Left lung (tissue), 10 donors: ENCODE data around the gene IGSF21. TPM values are rescaled to one million over a fixed set of nuclear protein-coding genes. Genes with fewer than 3 reads are reported as not detected.

Source experiments
- ATAC-seq: fragments of 200-7000 bp; cut with Tn5 transposase; one replicate; pipeline ENCODE4 v1.9.1; 2020; ENCODE audit warnings: moderate library complexity
- DNase-seq, 4 donors: peaks; one replicate each; pipeline ENCODE4 v3.0.0-alpha.2; 2013 to 2020
- H3K27ac ChIP-seq, 2 donors: fragments of 200-600 bp; sonication (generic) in 1 of 2; one replicate each; pipeline versions ENCODE4 v1.5.0 to v1.8.0; 2020 to 2021
- H3K27me3 ChIP-seq, 2 donors: fragments of 200-600 bp; sonication (generic) in 1 of 2; one replicate each; pipeline versions ENCODE4 v1.5.0 to v1.8.0; 2020 to 2021
- H3K36me3 ChIP-seq, 2 donors: fragments of 200-600 bp; sonication (generic) in 1 of 2; one replicate each; pipeline versions ENCODE4 v1.5.0 to v1.8.0; 2020 to 2021
- H3K4me1 ChIP-seq, 2 donors: fragments of 200-600 bp; one replicate each; pipeline ENCODE4 v1.8.0; 2021
- H3K4me3 ChIP-seq, 2 donors: fragments of 200-600 bp; sonication (generic) in 1 of 2; one replicate each; pipeline versions ENCODE4 v1.5.0 to v1.8.0; 2020 to 2021; ENCODE audit warnings: mild to moderate bottlenecking in 1 of 2
- H3K9me3 ChIP-seq, 2 donors: fragments of 200-600 bp; sonication (generic) in 1 of 2; one replicate each; pipeline versions ENCODE4 v1.5.0 to v1.8.0; 2020 to 2021
- CTCF ChIP-seq, 2 donors: fragments of 200-600 bp; sonication (generic) in 1 of 2; IDR thresholded peaks; one replicate each; pipeline versions ENCODE4 v1.5.0 to v1.8.0; 2021; ENCODE audit warnings: antibody characterized with exemption in 2 of 2
- intact Hi-C, 2 donors: fragments of 100-400 bp; cut with DNase I; formaldehyde crosslinking; loops; one replicate each; pipeline versions ENCODE4 v1.11.2 to v1.14.2; 2022
- polyA plus RNA-seq, 6 donors: library from polyadenylated mRNA; unstranded; fragments of 120-200 nt; gene quantifications; one replicate each; pipeline ENCODE4 v1.2.1, GENCODE V29; 2013; ENCODE audit not compliant: insufficient read length in 6 of 6
- total RNA-seq, 2 donors: library from RNA; stranded (reverse); fragmentation: NEBNext Ultra II Directional; extraction: Animal tissue kit (Norgen Biotek cat#: 25700); gene quantifications; one replicate each; pipeline ENCODE4 v1.2.1, GENCODE V29; 2021
- donor health status: DM: no; HTN: yes; CAD: no.
- donor health status: DM: no; HTN: no; CAD: no.

The IGSF21 gene
- total and polyA plus RNA-seq, 8 donors: 0.14 to 1.2 (median 0.25) TPM; not detected in 2

GRCh38 chr1:18396247-18396980 lies 288.8 kb downstream of the IGSF21 start:
- no peak for TF ChIP-seq CTCF (IDR thresholded peaks at IDR 0.05)
- ATAC-seq: no peak
- H3K9me3 ChIP-seq: no peaks in the 10 kb centered on the region
- no peak overlapping the region for H3K4me3 ChIP-seq
- no peak overlapping the region for H3K27ac ChIP-seq
- intact Hi-C loops: no loop called here
- H3K36me3 ChIP-seq: no peaks in the 10 kb centered on the region
- no peaks in the 10 kb centered on the region for H3K4me1 ChIP-seq
- no peak for DNase-seq
- peaks cover 0 to 29% of the 10 kb centered on the region in 2 donors for H3K27me3 ChIP-seq

- intact Hi-C loops: no loop called here
- no peak for TF ChIP-seq CTCF (IDR thresholded peaks at IDR 0.05)
- ATAC-seq (no peak), DNase-seq (no peak)
- Histone ChIP-seq H3K4me3 (no peak overlapping the region), H3K36me3 (no peaks in the 10 kb centered on the region), H3K4me1 (no peaks in the 10 kb centered on the region), H3K27ac (no peak overlapping the region), H3K27me3 (peaks cover 0 to 29% of the 10 kb centered on the region in 2 donors), H3K9me3 (no peaks in the 10 kb centered on the region)
Measured at GRCh38 chr1:18397641-18398040, 290.0 kb downstream of the IGSF21 start.

- no peak for ATAC-seq
- no peak overlapping the region for H3K4me3 ChIP-seq
- DNase-seq: no peak
- H3K27me3 ChIP-seq: peaks cover 0 to 29% of the 10 kb centered on the region in 2 donors
- H3K27ac ChIP-seq: no peak overlapping the region
- intact Hi-C loops: no loop called here
- TF ChIP-seq CTCF (IDR thresholded peaks at IDR 0.05): no peak
- no peaks in the 10 kb centered on the region for H3K9me3 ChIP-seq
- H3K4me1 ChIP-seq: no peaks in the 10 kb centered on the region
- H3K36me3 ChIP-seq: no peaks in the 10 kb centered on the region
Measured at GRCh38 chr1:18398791-18399530, 291.4 kb downstream of the IGSF21 start.

GRCh38 chr1:18400347-18401102 lies 292.9 kb downstream of the IGSF21 start:
- intact Hi-C loops: no loop called here
- TF ChIP-seq CTCF (IDR thresholded peaks at IDR 0.05): no peak

GRCh38 chr1:18401921-18402320 lies 294.3 kb downstream of the IGSF21 start:
- intact Hi-C loops: no loop called here
- H3K9me3 ChIP-seq: no peaks in the 10 kb centered on the region
- H3K27ac ChIP-seq: no peak overlapping the region
- peaks cover 0 to 50% of the 10 kb centered on the region in 2 donors for H3K27me3 ChIP-seq
- DNase-seq (no peak), ATAC-seq (no peak)
- H3K4me3 ChIP-seq: no peak overlapping the region
- H3K36me3 ChIP-seq: no peaks in the 10 kb centered on the region
- no peak for TF ChIP-seq CTCF (IDR thresholded peaks at IDR 0.05)
- H3K4me1 ChIP-seq: no peaks in the 10 kb centered on the region

More at GRCh38 chr1:18400347-18401102, 292.9 kb downstream of the IGSF21 start:
- H3K27me3 ChIP-seq: peaks cover 0 to 40% of the 10 kb centered on the region in 2 donors
- ATAC-seq (no peak), DNase-seq (no peak)
- no peaks in the 10 kb centered on the region for H3K9me3 ChIP-seq
- H3K4me3 ChIP-seq: no peak overlapping the region
- no peaks in the 10 kb centered on the region for H3K36me3 ChIP-seq
- H3K4me1 ChIP-seq: no peaks in the 10 kb centered on the region
- H3K27ac ChIP-seq: no peak overlapping the region
